ENCODE data around the gene MX2. TPM values are rescaled to one million over a fixed set of nuclear protein-coding genes. Genes with fewer than 3 reads are reported as not detected.
A peak's percentile ranks its signal among the peaks of the same experiment; 100 is the strongest.

The MX2 gene
- total RNA-seq, 2 donors from 2014 or later, result 1.6 to 11.4 TPM

GRCh38 chr21:41393876-41394465 lies 32.1 kb downstream of the MX2 start:
- Mint-ChIP-seq H3K4me3 (no peak overlapping the region), H3K27me3 (ENCODE audit: insufficient read depth) (no peaks in the 10 kb centered on the region), H3K27ac (no peak overlapping the region), H3K9me3 (no peaks in the 10 kb centered on the region), H3K36me3 (ENCODE audit: low read depth) (no peaks in the 10 kb centered on the region), H3K4me1 (peaks cover 5% of the 10 kb centered on the region)
- Histone ChIP-seq H3K27ac (ENCODE audit: low read depth, low read length) (no peak overlapping the region), H3K4me1 (ENCODE audit: control insufficient read depth, insufficient read depth, low read length) (no peaks in the 10 kb centered on the region), H3K36me3 (ENCODE audit: control insufficient read depth, insufficient read depth, low read length) (no peaks in the 10 kb centered on the region), H3K27me3 (ENCODE audit: control insufficient read depth, insufficient read depth, low read length, poor library complexity, severe bottlenecking) (no peaks in the 10 kb centered on the region), H3K4me3 (ENCODE audit: low read length) (no peak overlapping the region), H3K9me3 (ENCODE audit: control insufficient read depth, low read length) (no peaks in the 10 kb centered on the region), H3K9ac (ENCODE audit: extremely low read depth, low read length, poor library complexity, severe bottlenecking) (no peak overlapping the region)
- DNase-seq, result peak; percentile 15
- WGBS, 2 experiments (ENCODE audit: insufficient coverage in 1 of 2, insufficient read length in 1 of 2), result 91 to 95% methylated on average over 4 to 8 of the region's 8 CpGs
- TF ChIP-seq CTCF (conservative IDR thresholded peaks at IDR 0.05), result no peak

GRCh38 chr21:41396558-41397075 lies 34.8 kb downstream of the MX2 start:
- H3K27ac Mint-ChIP-seq, result no peak overlapping the region
- Histone ChIP-seq H3K4me1 (ENCODE audit: control insufficient read depth, insufficient read depth, low read length) (no peaks in the 10 kb centered on the region), H3K9ac (ENCODE audit: extremely low read depth, low read length, poor library complexity, severe bottlenecking) (no peak overlapping the region), H3K9me3 (ENCODE audit: control insufficient read depth, low read length) (no peaks in the 10 kb centered on the region), H3K4me3 (ENCODE audit: low read length) (no peak overlapping the region), H3K27me3 (ENCODE audit: control insufficient read depth, insufficient read depth, low read length, poor library complexity, severe bottlenecking) (no peaks in the 10 kb centered on the region), H3K27ac (ENCODE audit: low read depth, low read length) (no peak overlapping the region), H3K36me3 (ENCODE audit: control insufficient read depth, insufficient read depth, low read length) (no peaks in the 10 kb centered on the region)
- 69 to 76% methylated on average over 4 to 7 of the region's 7 CpGs for WGBS, 2 experiments (ENCODE audit: insufficient coverage in 1 of 2, insufficient read length in 1 of 2)
- no peak overlapping the region for H3K4me3 Mint-ChIP-seq
- no peaks in the 10 kb centered on the region for H3K36me3 Mint-ChIP-seq (ENCODE audit: low read depth)
- peaks cover 7% of the 10 kb centered on the region for H3K9me3 Mint-ChIP-seq
- H3K27me3 Mint-ChIP-seq (ENCODE audit: insufficient read depth), result no peaks in the 10 kb centered on the region
- no peak for TF ChIP-seq CTCF (conservative IDR thresholded peaks at IDR 0.05)
- peak; percentile 63 for DNase-seq
- peaks cover 5% of the 10 kb centered on the region for H3K4me1 Mint-ChIP-seq

- Mint-ChIP-seq H3K4me3 (no peak overlapping the region), H3K27ac (no peak overlapping the region), H3K4me1 (peaks cover 5% of the 10 kb centered on the region), H3K36me3 (ENCODE audit: low read depth) (no peaks in the 10 kb centered on the region), H3K27me3 (ENCODE audit: insufficient read depth) (no peaks in the 10 kb centered on the region), H3K9me3 (peaks cover 7% of the 10 kb centered on the region)
- H3K36me3 ChIP-seq (ENCODE audit: control insufficient read depth, insufficient read depth, low read length), result no peaks in the 10 kb centered on the region
- peak; percentile 17 for DNase-seq
- WGBS, 2 experiments (ENCODE audit: insufficient coverage in 1 of 2, insufficient read length in 1 of 2), result 90 to 92% methylated on average over 5 to 7 of the region's 7 CpGs
- H3K27me3 ChIP-seq (ENCODE audit: control insufficient read depth, insufficient read depth, low read length, poor library complexity, severe bottlenecking), result no peaks in the 10 kb centered on the region
- H3K9ac ChIP-seq (ENCODE audit: extremely low read depth, low read length, poor library complexity, severe bottlenecking), result no peak overlapping the region
- H3K4me3 ChIP-seq (ENCODE audit: low read length), result no peak overlapping the region
- no peak for TF ChIP-seq CTCF (conservative IDR thresholded peaks at IDR 0.05)
- no peaks in the 10 kb centered on the region for H3K4me1 ChIP-seq (ENCODE audit: control insufficient read depth, insufficient read depth, low read length)
- no peak overlapping the region for H3K27ac ChIP-seq (ENCODE audit: low read depth, low read length)
- no peaks in the 10 kb centered on the region for H3K9me3 ChIP-seq (ENCODE audit: control insufficient read depth, low read length)
Observed at GRCh38 chr21:41397471-41397891, 35.7 kb downstream of the MX2 start.
